Upper lobe of left lung (tissue), 4 donors: Measurements from ENCODE around the gene APOC3.

Experiments
- POLR2A ChIP-seq, 4 donors: fragments of 450-650 bp; IDR thresholded peaks; one replicate each; pipeline ENCODE4 v1.5.1; 2016 to 2017; ENCODE audit warnings: antibody characterized with exemption in 4 of 4, mild to moderate bottlenecking in 2 of 4
- POLR2AphosphoS5 ChIP-seq, 2 donors: sonication (generic); formaldehyde crosslinking; IDR thresholded peaks; one replicate each; pipeline ENCODE4 v1.5.1; 2017; ENCODE audit warnings: antibody characterized with exemption in 2 of 2
- TF ChIP-seq, protein P1 (sequence below), 6 experiments: fragments of 450-650 bp in 4 of 6; fragments of 200-600 bp in 2 of 6; sonication (generic) in 2 of 6; IDR thresholded peaks; one replicate each; pipeline ENCODE4 v1.5.1; 2016 to 2019; ENCODE audit warnings: antibody characterized with exemption in 6 of 6

DNA sequence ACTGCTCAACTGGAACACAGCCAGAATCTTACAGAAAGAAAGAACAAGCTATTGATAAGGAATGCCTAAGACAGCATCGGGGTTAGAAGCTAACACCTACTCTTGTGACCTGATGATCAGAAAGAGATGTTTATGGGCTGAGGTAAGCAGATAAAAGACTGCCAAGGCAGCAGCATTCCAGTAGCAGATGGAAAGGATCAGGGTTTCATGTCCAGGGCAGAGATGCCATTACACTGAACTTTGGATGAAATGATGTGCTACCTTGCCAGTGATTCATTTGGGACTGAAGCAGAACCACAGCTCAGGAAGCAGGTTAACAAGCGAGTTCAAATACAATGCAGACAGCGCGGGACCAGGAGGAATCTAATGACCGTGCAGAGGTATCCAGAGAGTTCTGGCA lies 34.8 kb downstream of the APOC3 start:
- TF ChIP-seq, protein P1, sequence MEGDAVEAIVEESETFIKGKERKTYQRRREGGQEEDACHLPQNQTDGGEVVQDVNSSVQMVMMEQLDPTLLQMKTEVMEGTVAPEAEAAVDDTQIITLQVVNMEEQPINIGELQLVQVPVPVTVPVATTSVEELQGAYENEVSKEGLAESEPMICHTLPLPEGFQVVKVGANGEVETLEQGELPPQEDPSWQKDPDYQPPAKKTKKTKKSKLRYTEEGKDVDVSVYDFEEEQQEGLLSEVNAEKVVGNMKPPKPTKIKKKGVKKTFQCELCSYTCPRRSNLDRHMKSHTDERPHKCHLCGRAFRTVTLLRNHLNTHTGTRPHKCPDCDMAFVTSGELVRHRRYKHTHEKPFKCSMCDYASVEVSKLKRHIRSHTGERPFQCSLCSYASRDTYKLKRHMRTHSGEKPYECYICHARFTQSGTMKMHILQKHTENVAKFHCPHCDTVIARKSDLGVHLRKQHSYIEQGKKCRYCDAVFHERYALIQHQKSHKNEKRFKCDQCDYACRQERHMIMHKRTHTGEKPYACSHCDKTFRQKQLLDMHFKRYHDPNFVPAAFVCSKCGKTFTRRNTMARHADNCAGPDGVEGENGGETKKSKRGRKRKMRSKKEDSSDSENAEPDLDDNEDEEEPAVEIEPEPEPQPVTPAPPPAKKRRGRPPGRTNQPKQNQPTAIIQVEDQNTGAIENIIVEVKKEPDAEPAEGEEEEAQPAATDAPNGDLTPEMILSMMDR (IDR thresholded peaks at IDR 0.05): no peak
- TF ChIP-seq POLR2A (IDR thresholded peaks at IDR 0.05): no peak
- no peak for TF ChIP-seq POLR2AphosphoS5 (IDR thresholded peaks at IDR 0.05)
